RWPE1 (cell line): Measurements from ENCODE around the gene KLHL24.
"Not testable (repeated sequence)": the region's sequence is repeated elsewhere in the genome, so short reads cannot be mapped to it uniquely, and the experiment has no call there.

ENCODE experiments used
- CTCF ChIA-PET: fragments of 350-600 bp; sonication (Branson Sonifier 250); formaldehyde crosslinking; extraction: SDS; loops from one replicate; lab custom pipeline; 2021; lab: Yijun Ruan, JAX
- POLR2A ChIA-PET: fragments of 400-600 bp; formaldehyde crosslinking; extraction: SDS; loops from one replicate; lab custom pipeline; 2020; ENCODE audit warnings: antibody characterized with exemption; ENCODE audit not compliant: low non-redundant PET; lab: Yijun Ruan, JAX
- DNase-seq: peaks from one replicate; pipeline ENCODE4 v3.0.0; 2012; ENCODE audit warnings: low spot score
- H3K27ac ChIP-seq: fragments of 450-650 bp; 2 replicates; pipeline ENCODE4 v1.5.1; 2017
- CTCF ChIP-seq: fragments of 450-650 bp; conservative IDR thresholded peaks from 2 replicates; pipeline ENCODE4 v1.5.1; 2017; ENCODE audit warnings: low read depth, mild to moderate bottlenecking

The KLHL24 gene

DNA sequence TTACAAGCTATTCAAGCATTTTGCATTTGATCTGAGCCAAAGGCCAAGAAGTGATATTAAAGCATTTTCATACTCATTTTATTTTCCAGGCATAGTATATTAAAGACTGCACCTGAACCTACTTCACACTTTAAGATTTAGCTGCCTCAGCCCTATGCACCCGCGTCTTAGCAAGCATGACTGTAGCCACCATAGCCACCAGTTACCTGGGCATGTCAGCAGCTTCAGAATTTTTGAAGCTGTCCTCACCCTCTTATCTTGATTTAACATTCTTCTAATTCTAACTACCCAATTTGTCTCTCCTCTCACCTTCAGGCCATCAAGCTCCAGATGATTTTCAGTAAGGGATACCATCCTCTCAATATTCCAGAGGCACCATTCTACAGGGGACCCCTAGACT is 40.8 kb upstream of the KLHL24 start:
- no peak overlapping the region for H3K27ac ChIP-seq
- ChIA-PET POLR2A (no interaction called here), CTCF (no interaction called here)
- no peak for TF ChIP-seq CTCF
- DNase-seq, result no peak

DNA sequence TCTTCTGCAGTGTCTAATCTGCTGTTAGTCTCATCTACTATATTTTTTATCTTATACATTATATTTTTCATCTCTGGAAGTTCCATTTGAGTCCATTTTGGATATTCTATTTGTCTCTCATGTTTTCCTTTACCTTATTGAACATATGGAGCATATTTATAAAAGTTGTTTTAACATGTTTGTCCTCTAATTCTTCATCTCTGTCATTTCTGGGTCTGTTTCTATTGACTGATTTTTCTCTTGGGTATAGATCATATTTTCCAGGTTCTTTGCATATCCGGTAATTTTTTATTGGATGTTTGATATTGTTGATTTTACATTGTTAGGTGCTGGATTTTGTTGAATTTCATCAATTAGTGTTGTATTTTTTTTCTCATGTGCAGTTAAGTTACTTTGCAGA is 37.5 kb upstream of the KLHL24 start:
- TF ChIP-seq CTCF, result no peak
- DNase-seq, result no peak
- ChIA-PET POLR2A (no interaction called here), CTCF (no interaction called here)
- H3K27ac ChIP-seq, result no peak overlapping the region

- POLR2A ChIA-PET, result not testable (repeated sequence)
Observed at GRCh38 chr3:183611326-183611725, 24.1 kb upstream of the KLHL24 start.

GRCh38 chr3:183613366-183614285 is 21.8 kb upstream of the KLHL24 start:
- DNase-seq, result no peak
- ChIA-PET POLR2A (no interaction called here), CTCF (no interaction called here)
- no peak for TF ChIP-seq CTCF
- H3K27ac ChIP-seq, result no peak overlapping the region

More at GRCh38 chr3:183611326-183611725, 24.1 kb upstream of the KLHL24 start:
- DNase-seq, H3K27ac ChIP-seq, CTCF ChIA-PET: not testable (repeated sequence)

- CTCF ChIA-PET, result interaction anchor here (0.6 kb wide), 1 partner anchor 354 kb away, joined by 3 read pairs; no protein-coding TSS in a partner anchor
Observed at GRCh38 chr3:183618542-183618941, 16.9 kb upstream of the KLHL24 start.

DNA sequence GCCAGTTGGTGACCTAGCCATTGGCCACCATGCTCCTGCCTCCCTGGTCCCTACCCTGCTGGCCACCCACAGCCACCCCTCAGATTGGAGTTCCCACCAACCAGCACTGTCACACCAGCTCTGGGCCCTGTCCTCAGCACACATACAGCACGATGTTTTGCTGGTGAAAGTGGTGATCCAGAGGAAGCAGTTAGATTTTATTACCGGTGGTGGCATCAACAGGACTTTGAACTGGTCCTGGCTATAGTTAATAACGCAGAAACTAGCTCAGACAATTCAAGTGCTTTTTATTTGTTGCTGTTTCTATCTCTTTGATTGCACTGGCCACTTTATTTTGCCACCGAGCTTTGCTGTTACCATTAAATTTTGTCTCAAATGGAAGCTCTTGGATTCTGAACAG is 16.4 kb upstream of the KLHL24 start:
- ChIA-PET CTCF (interaction anchor here (0.7 kb wide), 1 partner anchor 167 kb away, joined by 3 read pairs; no protein-coding TSS in a partner anchor), POLR2A (no interaction called here)
- no peak for TF ChIP-seq CTCF
- no peak overlapping the region for H3K27ac ChIP-seq
- no peak for DNase-seq

More at GRCh38 chr3:183618542-183618941, 16.9 kb upstream of the KLHL24 start:
- H3K27ac ChIP-seq, result no peak overlapping the region
- DNase-seq, result no peak
- POLR2A ChIA-PET, result no interaction called here
- TF ChIP-seq CTCF, result no peak
